T47D (cell line): ENCODE results near the gene UBL3.

Experiments used
- DNase-seq, 2 experiments: peaks; one replicate each; pipeline versions ENCODE4 v3.0.0 to v3.0.0-alpha.2; 2011 to 2012; ENCODE audit warnings: low read depth in 1 of 2, low spot score in 1 of 2
- JUND ChIP-seq: IDR thresholded peaks from 2 replicates; pipeline ENCODE4 v1.6.1; 2012; ENCODE audit warnings: low read depth
- in situ Hi-C: cut with HindIII; loops from 2 replicates; pipeline ENCODE4 v1.10.0; 2016; ENCODE audit warnings: low sequenced_read_pairs, low pct_unique_long_range_greater_than_20kb

The UBL3 gene

GRCh38 chr13:29850213-29850898 is at the start of gene UBL3:
Gene UBL3 (minus strand): TSS chr13:29850617. CDS start chr13:29849538, 1,079 bp downstream.
- DNase-seq, result peak; percentile 84 to 97
- TF ChIP-seq JUND, result no peak
- in situ Hi-C loops, result no loop called here

- in situ Hi-C loops, result no loop called here
- no peak for TF ChIP-seq JUND
- no peak for DNase-seq
Observed at GRCh38 chr13:29897102-29897501, 46.7 kb upstream of the UBL3 start.

GRCh38 chr13:29893438-29893837 is 43.0 kb upstream of the UBL3 start:
- DNase-seq, result no peak
- TF ChIP-seq JUND, result no peak
- in situ Hi-C loops, result no loop called here

GRCh38 chr13:29892151-29892550 is 41.7 kb upstream of the UBL3 start:
- DNase-seq, result no peak
- TF ChIP-seq JUND, result no peak
- in situ Hi-C loops, result no loop called here

- no peak for TF ChIP-seq JUND
- in situ Hi-C loops, result no loop called here
- DNase-seq, result no peak
Observed at GRCh38 chr13:29889111-29889510, 38.7 kb upstream of the UBL3 start.

GRCh38 chr13:29888306-29888705 is 37.9 kb upstream of the UBL3 start:
- TF ChIP-seq JUND, result no peak
- in situ Hi-C loops, result no loop called here
- no peak for DNase-seq

- TF ChIP-seq JUND, result no peak
- no peak for DNase-seq
- in situ Hi-C loops, result no loop called here
Observed at GRCh38 chr13:29887686-29888085, 37.3 kb upstream of the UBL3 start.

- TF ChIP-seq JUND, result no peak
- DNase-seq, result no peak
- in situ Hi-C loops, result no loop called here
Observed at GRCh38 chr13:29887030-29887557, 36.7 kb upstream of the UBL3 start.

- TF ChIP-seq JUND, result no peak
- no peak for DNase-seq
- in situ Hi-C loops, result no loop called here
Observed at GRCh38 chr13:29886446-29886845, 36.0 kb upstream of the UBL3 start.

- no peak for DNase-seq
- in situ Hi-C loops, result no loop called here
Observed at GRCh38 chr13:29885989-29886388, 35.6 kb upstream of the UBL3 start.

GRCh38 chr13:29884671-29885430 is 34.4 kb upstream of the UBL3 start:
- no peak for TF ChIP-seq JUND
- in situ Hi-C loops, result no loop called here
- DNase-seq, result peak in 1 of 2 experiments; percentile 17

More at GRCh38 chr13:29885989-29886388, 35.6 kb upstream of the UBL3 start:
- TF ChIP-seq JUND, result no peak

GRCh38 chr13:29883941-29884518 is 33.6 kb upstream of the UBL3 start:
- DNase-seq, result no peak
- TF ChIP-seq JUND, result no peak
- in situ Hi-C loops, result no loop called here

GRCh38 chr13:29882076-29882475 is 31.7 kb upstream of the UBL3 start:
- TF ChIP-seq JUND, result no peak
- in situ Hi-C loops, result no loop called here
- DNase-seq, result no peak
